ENCODE results near the gene LUZP2. TPM values are rescaled to one million over a fixed set of nuclear protein-coding genes. Genes with fewer than 3 reads are reported as not detected.
"Not testable (repeated sequence)": the region's sequence is repeated elsewhere in the genome, so short reads cannot be mapped to it uniquely, and the experiment has no call there.

The LUZP2 gene
- polyA plus RNA-seq, 1 experiment, result 1.6 TPM

GRCh38 chr11:24965748-24966147, 468.9 kb downstream of the LUZP2 start:
- no peak for DNase-seq (ENCODE audit: low read depth, low spot score)
- Histone ChIP-seq H3K4me3 (ENCODE audit: low read depth, low read length) (no peak overlapping the region), H3K27ac (ENCODE audit: low read depth, low read length) (no peak overlapping the region), H3K27me3 (ENCODE audit: control insufficient read depth, insufficient read depth, low read length) (no peaks in the 10 kb centered on the region), H3K9me3 (ENCODE audit: control insufficient read depth, insufficient read depth, low read length) (no peaks in the 10 kb centered on the region; the same call in 1 of the 2 replicates)
- ChIA-PET CTCF (no interaction called here), POLR2A (no interaction called here)
- TF ChIP-seq CTCF (IDR thresholded peaks at IDR 0.05; ENCODE audit: low read depth, low read length), result no peak

- H3K27ac ChIP-seq (ENCODE audit: low read depth, low read length); POLR2A ChIA-PET: not testable (repeated sequence)
These were observed 497.1 kb downstream of the LUZP2 start for GRCh38 chr11:24993903-24994302.

GRCh38 chr11:24999929-25000328, 503.1 kb downstream of the LUZP2 start:
- H3K9me3 ChIP-seq (ENCODE audit: control insufficient read depth, insufficient read depth, low read length); POLR2A ChIA-PET; H3K27ac ChIP-seq (ENCODE audit: low read depth, low read length); DNase-seq (ENCODE audit: low read depth, low spot score); CTCF ChIA-PET; H3K4me3 ChIP-seq (ENCODE audit: low read depth, low read length); H3K27me3 ChIP-seq (ENCODE audit: control insufficient read depth, insufficient read depth, low read length): not testable (repeated sequence)

More at GRCh38 chr11:24993903-24994302, 497.1 kb downstream of the LUZP2 start:
- DNase-seq (ENCODE audit: low read depth, low spot score); CTCF ChIA-PET; H3K4me3 ChIP-seq (ENCODE audit: low read depth, low read length); H3K27me3 ChIP-seq (ENCODE audit: control insufficient read depth, insufficient read depth, low read length); H3K9me3 ChIP-seq (ENCODE audit: control insufficient read depth, insufficient read depth, low read length): not testable (repeated sequence)

GRCh38 chr11:25037431-25037830, 540.6 kb downstream of the LUZP2 start:
- CTCF ChIA-PET, result no interaction called here
- no peak overlapping the region for H3K27ac ChIP-seq (ENCODE audit: low read depth, low read length)
- no peaks in the 10 kb centered on the region for H3K27me3 ChIP-seq (ENCODE audit: control insufficient read depth, insufficient read depth, low read length)
- H3K9me3 ChIP-seq (ENCODE audit: control insufficient read depth, insufficient read depth, low read length), result no peaks in the 10 kb centered on the region
- no peak for DNase-seq (ENCODE audit: low read depth, low spot score)
- H3K4me3 ChIP-seq (ENCODE audit: low read depth, low read length), result no peak overlapping the region
- POLR2A ChIA-PET, result no interaction called here
- TF ChIP-seq CTCF (IDR thresholded peaks at IDR 0.05; ENCODE audit: low read depth, low read length), result no peak

GRCh38 chr11:25038131-25038530, 541.3 kb downstream of the LUZP2 start:
- ChIA-PET POLR2A (no interaction called here), CTCF (no interaction called here)
- no peak for DNase-seq (ENCODE audit: low read depth, low spot score)
- H3K27ac ChIP-seq (ENCODE audit: low read depth, low read length), result no peak overlapping the region
- TF ChIP-seq CTCF (IDR thresholded peaks at IDR 0.05; ENCODE audit: low read depth, low read length), result no peak
- no peaks in the 10 kb centered on the region for H3K27me3 ChIP-seq (ENCODE audit: control insufficient read depth, insufficient read depth, low read length)
- no peaks in the 10 kb centered on the region for H3K9me3 ChIP-seq (ENCODE audit: control insufficient read depth, insufficient read depth, low read length)
- H3K4me3 ChIP-seq (ENCODE audit: low read depth, low read length), result no peak overlapping the region

- Histone ChIP-seq H3K9me3 (ENCODE audit: control insufficient read depth, insufficient read depth, low read length) (no peaks in the 10 kb centered on the region), H3K27me3 (ENCODE audit: control insufficient read depth, insufficient read depth, low read length) (no peaks in the 10 kb centered on the region), H3K4me3 (ENCODE audit: low read depth, low read length) (no peak overlapping the region), H3K27ac (ENCODE audit: low read depth, low read length) (no peak overlapping the region)
- ChIA-PET CTCF (no interaction called here), POLR2A (no interaction called here)
- no peak for TF ChIP-seq CTCF (IDR thresholded peaks at IDR 0.05; ENCODE audit: low read depth, low read length)
- no peak for DNase-seq (ENCODE audit: low read depth, low spot score)
These were observed 542.3 kb downstream of the LUZP2 start for GRCh38 chr11:25039165-25039564.

All from AG04450 (cell line).